DMS79 (cell line): ENCODE measurements around the gene FHIT.

ENCODE experiments used
- DNase-seq: peaks from one replicate; lab custom pipeline; 2025; lab: John Stamatoyannopoulos, UW

Gene FHIT

GRCh38 chr3:59796456-59796855, 1454.8 kb downstream of the FHIT start:
- DNase-seq = no peak

- no peak for DNase-seq
Measured at GRCh38 chr3:59795756-59796155, 1455.5 kb downstream of the FHIT start.

- DNase-seq = no peak
Measured at GRCh38 chr3:59793976-59794375, 1457.3 kb downstream of the FHIT start.

- no peak for DNase-seq
Measured at GRCh38 chr3:59791774-59792308, 1459.4 kb downstream of the FHIT start.

GRCh38 chr3:59790241-59790640, 1461.0 kb downstream of the FHIT start:
- no peak for DNase-seq

GRCh38 chr3:59788801-59789200, 1462.5 kb downstream of the FHIT start:
- no peak for DNase-seq

- DNase-seq = no peak
Measured at GRCh38 chr3:59788133-59788532, 1463.1 kb downstream of the FHIT start.

- no peak for DNase-seq
Measured at GRCh38 chr3:59786374-59786773, 1464.9 kb downstream of the FHIT start.

GRCh38 chr3:59784164-59784563, 1467.1 kb downstream of the FHIT start:
- no peak for DNase-seq

GRCh38 chr3:59783468-59783988, 1467.7 kb downstream of the FHIT start:
- no peak for DNase-seq

- DNase-seq = no peak
Measured at GRCh38 chr3:59782664-59783063, 1468.6 kb downstream of the FHIT start.

GRCh38 chr3:59780209-59780608, 1471.0 kb downstream of the FHIT start:
- no peak for DNase-seq

GRCh38 chr3:59779260-59779659, 1472.0 kb downstream of the FHIT start:
- DNase-seq = no peak

- no peak for DNase-seq
Measured at GRCh38 chr3:59777667-59778077, 1473.6 kb downstream of the FHIT start.

GRCh38 chr3:59777066-59777465, 1474.2 kb downstream of the FHIT start:
- no peak for DNase-seq

GRCh38 chr3:59775761-59776325, 1475.4 kb downstream of the FHIT start:
- DNase-seq = no peak

- no peak for DNase-seq
Measured at GRCh38 chr3:59775106-59775505, 1476.1 kb downstream of the FHIT start.

- DNase-seq = no peak
Measured at GRCh38 chr3:59774634-59775033, 1476.6 kb downstream of the FHIT start.

GRCh38 chr3:59774000-59774399, 1477.3 kb downstream of the FHIT start:
- DNase-seq = no peak

- no peak for DNase-seq
Measured at GRCh38 chr3:59772416-59773408, 1478.5 kb downstream of the FHIT start.

- DNase-seq = no peak
Measured at GRCh38 chr3:59771768-59772181, 1479.5 kb downstream of the FHIT start.

- DNase-seq = no peak
Measured at GRCh38 chr3:59769127-59769750, 1482.0 kb downstream of the FHIT start.
